Measurements from ENCODE around the gene SNRNP25.

The SNRNP25 gene

DNA sequence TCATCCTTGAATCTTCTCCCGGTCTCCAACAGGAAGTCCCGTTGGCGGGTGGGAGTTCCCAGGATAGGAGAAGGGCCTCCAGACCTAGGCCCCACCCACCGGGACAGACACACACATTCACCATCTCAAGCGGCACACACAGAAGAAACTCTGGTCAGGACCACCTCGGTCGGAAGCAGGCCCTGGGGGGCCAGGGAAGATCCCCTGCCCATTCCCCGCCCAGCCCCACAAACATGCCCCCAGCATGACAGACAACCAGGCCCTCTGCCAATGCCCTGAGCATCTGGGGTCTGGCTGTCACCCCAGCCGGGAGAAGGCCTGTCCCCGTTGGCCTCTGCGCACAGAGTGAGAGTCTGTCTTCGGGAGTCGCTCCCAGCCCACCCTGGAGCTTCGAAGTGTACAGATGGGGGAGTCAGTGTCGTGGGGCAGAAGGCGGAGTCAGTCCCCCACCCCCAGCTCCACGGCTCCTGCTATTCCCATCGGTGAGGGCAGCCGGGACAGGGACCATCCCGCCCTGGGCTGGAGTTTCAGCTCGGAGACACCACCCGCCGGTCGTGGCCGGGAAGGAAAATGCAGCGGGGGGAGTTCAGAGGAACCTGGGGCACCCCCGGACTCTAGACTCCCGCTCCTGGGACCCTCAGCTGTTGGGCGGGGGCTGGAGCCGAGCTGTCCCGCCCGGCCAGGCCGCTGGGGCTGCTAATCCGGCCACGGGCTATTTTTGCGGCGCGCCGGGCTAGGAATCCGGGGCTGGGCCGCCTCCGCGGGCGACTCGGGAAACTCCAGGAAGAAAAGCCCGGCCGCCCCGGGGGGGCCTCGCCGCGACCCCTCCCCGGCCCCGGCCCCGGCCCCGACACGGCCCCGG lies 18.1 kb downstream of the SNRNP25 start:
- Histone ChIP-seq H3K9ac (ENCODE audit: low read length in 5 of 5) (peak overlapping the region in 4 of 5 donors; percentile 66 to 81 (median 72)), H3K27me3 (ENCODE audit: control insufficient read depth in 5 of 5, insufficient read depth in 4 of 5, low read length in 5 of 5) (peaks cover 0 to 5% (median 0%) of the 10 kb centered on the region in 5 donors), H3K4me1 (ENCODE audit: control insufficient read depth in 5 of 5, insufficient read depth in 5 of 5, low read length in 5 of 5) (peaks cover 9 to 90% (median 84%) of the 10 kb centered on the region in 5 donors), H3K27ac (ENCODE audit: low read depth, low read length) (peak overlapping the region; percentile 62), H3K4me3 (ENCODE audit: low read depth in 1 of 5, low read length in 5 of 5) (peak overlapping the region; percentile 56 to 76 (median 73)), H3K36me3 (ENCODE audit: control insufficient read depth in 5 of 5, insufficient read depth in 5 of 5, low read length in 5 of 5) (no peaks in the 10 kb centered on the region), H3K9me3 (ENCODE audit: control insufficient read depth in 5 of 5, low read length in 5 of 5) (no peaks in the 10 kb centered on the region)

DNA sequence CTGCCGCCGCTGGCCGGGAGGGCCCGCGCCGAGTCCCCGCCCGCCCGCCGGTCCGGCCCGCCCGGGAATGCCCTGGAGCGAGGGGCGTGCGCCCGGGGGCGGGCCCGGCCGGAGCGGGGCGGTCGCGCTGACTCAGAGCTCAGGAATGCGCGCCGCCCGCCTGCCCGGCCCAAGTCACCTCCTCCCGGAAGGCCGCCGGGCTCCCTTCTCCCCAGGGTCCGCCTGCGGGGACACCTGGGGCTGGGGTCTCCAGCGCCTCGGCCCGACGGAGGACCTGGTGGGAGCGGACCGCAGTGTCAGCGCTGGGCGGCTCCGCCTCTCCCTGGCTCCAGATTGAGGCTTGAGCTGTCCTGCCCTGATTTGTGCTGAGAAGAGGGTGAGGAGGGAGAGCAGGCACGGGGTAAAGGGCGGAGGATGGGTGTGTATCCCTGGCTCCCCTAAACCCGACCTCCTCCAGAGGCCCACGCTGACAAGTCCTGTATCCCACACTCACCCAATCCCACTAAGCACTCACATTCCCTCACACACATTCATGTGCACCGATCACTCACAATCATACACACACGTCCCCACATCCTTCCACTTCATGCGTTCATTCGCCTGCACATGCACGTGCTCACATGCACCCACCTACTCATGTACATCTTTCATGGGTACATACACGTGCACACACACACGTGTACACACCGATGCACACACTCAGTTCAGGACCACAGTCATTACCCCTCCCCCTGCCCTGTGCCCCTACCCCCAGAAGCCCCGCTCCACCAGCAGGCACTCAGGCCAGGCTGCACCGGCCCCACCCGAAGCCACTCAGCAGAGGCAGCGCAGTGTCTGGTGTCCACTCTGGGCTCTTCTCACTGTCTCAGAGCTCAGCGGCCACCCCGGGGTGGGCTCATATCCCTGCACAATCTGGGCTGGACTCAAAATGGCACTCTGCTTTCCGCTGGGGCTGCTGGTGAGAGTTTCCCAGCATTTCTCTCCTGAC lies 19.2 kb downstream of the SNRNP25 start, which contains the start of gene RHBDF1:
Gene RHBDF1 (minus strand): TSS at position 71 of the 988 bp plus-strand sequence. CDS start 7,616 bp downstream, outside the sequence.
- H3K9ac ChIP-seq (ENCODE audit: low read length in 5 of 5), result peak within 1 kb of the TSS in 4 of 5 donors; percentile 66 to 81 (median 72)
- peaks cover 11 to 91% (median 84%) of the 10 kb centered on the region in 5 donors for H3K4me1 ChIP-seq (ENCODE audit: control insufficient read depth in 5 of 5, insufficient read depth in 5 of 5, low read length in 5 of 5)
- peak within 1 kb of the TSS; percentile 72 for H3K27ac ChIP-seq (ENCODE audit: low read depth, low read length)
- H3K36me3 ChIP-seq (ENCODE audit: control insufficient read depth in 5 of 5, insufficient read depth in 5 of 5, low read length in 5 of 5), result no peaks in the 10 kb centered on the region
- peaks cover 0 to 5% (median 0%) of the 10 kb centered on the region in 5 donors for H3K27me3 ChIP-seq (ENCODE audit: control insufficient read depth in 5 of 5, insufficient read depth in 4 of 5, low read length in 5 of 5)
- no peaks in the 10 kb centered on the region for H3K9me3 ChIP-seq (ENCODE audit: control insufficient read depth in 5 of 5, low read length in 5 of 5)
- H3K4me3 ChIP-seq (ENCODE audit: low read depth in 1 of 5, low read length in 5 of 5), result peak within 1 kb of the TSS; percentile 56 to 76 (median 73)

DNA sequence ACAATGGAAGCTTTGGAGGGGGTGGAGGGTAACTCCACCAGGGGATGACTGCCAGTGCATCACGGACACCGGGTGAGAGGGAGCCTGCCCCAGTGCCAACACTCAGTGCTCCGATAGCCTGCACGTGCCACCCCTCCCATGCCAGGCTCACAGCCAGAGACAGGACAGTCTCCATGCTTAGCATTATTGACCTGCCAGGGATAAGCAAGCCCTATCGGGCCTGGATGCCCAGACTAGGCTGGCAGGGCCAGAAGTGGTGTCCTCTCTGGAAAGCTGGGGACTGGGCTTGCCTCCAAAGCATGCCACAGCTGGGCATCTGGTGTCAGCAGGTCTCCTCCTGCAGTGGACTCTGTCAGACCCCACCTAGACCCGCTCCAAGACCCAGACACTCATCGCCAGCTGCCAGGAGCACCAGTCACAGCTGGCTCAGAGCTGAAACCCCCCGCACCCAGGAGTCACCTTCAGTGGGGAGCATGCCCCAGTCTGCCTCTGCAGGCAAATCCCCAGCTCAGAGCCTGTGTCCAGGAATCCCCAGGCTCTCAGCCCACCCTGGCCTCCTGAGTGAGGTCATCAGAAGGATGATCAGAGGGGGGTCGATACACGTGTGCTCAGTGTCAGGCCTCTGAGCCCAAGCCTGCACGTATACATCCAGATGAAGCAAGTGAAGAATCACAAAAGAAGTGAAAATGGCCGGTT lies 20.6 kb downstream of the SNRNP25 start:
- Histone ChIP-seq H3K27ac (ENCODE audit: low read depth, low read length) (peak overlapping the region; percentile 72), H3K4me3 (ENCODE audit: low read depth in 1 of 5, low read length in 5 of 5) (no peak overlapping the region), H3K4me1 (ENCODE audit: control insufficient read depth in 5 of 5, insufficient read depth in 5 of 5, low read length in 5 of 5) (peaks cover 11 to 91% (median 80%) of the 10 kb centered on the region in 5 donors), H3K9me3 (ENCODE audit: control insufficient read depth in 5 of 5, low read length in 5 of 5) (no peaks in the 10 kb centered on the region), H3K27me3 (ENCODE audit: control insufficient read depth in 5 of 5, insufficient read depth in 4 of 5, low read length in 5 of 5) (peaks cover 0 to 5% (median 0%) of the 10 kb centered on the region in 5 donors), H3K36me3 (ENCODE audit: control insufficient read depth in 5 of 5, insufficient read depth in 5 of 5, low read length in 5 of 5) (no peaks in the 10 kb centered on the region), H3K9ac (ENCODE audit: low read length in 5 of 5) (no peak overlapping the region)

DNA sequence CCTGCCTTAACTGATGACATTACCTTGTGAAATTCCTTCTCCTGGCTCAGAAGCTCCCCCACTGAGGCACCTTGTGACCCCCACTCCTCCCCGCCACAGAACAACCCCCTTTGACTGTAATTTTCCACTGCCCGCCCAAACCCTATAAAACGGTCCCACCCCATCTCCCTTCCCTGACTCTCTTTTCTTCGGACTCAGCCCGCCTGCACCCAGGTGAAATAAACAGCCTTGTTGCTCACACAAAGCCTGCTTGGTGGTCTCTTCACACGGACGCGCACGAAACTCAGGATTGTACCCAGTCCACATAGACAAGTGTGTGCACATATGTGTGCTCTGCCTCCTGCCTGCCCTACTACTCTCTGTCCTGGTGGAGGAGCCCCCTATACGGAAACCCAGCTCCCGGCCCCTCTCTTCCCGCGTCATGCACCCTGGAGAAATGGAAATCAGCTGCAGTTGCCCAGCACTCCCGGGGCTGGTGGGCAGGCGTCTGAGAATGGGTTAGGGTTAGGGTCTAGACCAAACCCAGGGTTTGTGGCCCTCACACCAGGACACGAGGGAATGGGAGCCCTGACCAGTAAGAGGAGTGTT lies 21.2 kb downstream of the SNRNP25 start:
- peaks cover 0 to 6% (median 4%) of the 10 kb centered on the region in 5 donors for H3K36me3 ChIP-seq (ENCODE audit: control insufficient read depth in 5 of 5, insufficient read depth in 5 of 5, low read length in 5 of 5)
- H3K9ac ChIP-seq (ENCODE audit: low read length in 5 of 5), result no peak overlapping the region
- H3K27me3 ChIP-seq (ENCODE audit: control insufficient read depth in 5 of 5, insufficient read depth in 4 of 5, low read length in 5 of 5), result peaks cover 0 to 5% (median 0%) of the 10 kb centered on the region in 5 donors
- H3K9me3 ChIP-seq (ENCODE audit: control insufficient read depth in 5 of 5, low read length in 5 of 5), result no peaks in the 10 kb centered on the region
- H3K4me1 ChIP-seq (ENCODE audit: control insufficient read depth in 5 of 5, insufficient read depth in 5 of 5, low read length in 5 of 5), result peaks cover 9 to 88% (median 77%) of the 10 kb centered on the region in 5 donors
- peak overlapping the region; percentile 82 for H3K27ac ChIP-seq (ENCODE audit: low read depth, low read length)
- no peak overlapping the region for H3K4me3 ChIP-seq (ENCODE audit: low read depth in 1 of 5, low read length in 5 of 5)

DNA sequence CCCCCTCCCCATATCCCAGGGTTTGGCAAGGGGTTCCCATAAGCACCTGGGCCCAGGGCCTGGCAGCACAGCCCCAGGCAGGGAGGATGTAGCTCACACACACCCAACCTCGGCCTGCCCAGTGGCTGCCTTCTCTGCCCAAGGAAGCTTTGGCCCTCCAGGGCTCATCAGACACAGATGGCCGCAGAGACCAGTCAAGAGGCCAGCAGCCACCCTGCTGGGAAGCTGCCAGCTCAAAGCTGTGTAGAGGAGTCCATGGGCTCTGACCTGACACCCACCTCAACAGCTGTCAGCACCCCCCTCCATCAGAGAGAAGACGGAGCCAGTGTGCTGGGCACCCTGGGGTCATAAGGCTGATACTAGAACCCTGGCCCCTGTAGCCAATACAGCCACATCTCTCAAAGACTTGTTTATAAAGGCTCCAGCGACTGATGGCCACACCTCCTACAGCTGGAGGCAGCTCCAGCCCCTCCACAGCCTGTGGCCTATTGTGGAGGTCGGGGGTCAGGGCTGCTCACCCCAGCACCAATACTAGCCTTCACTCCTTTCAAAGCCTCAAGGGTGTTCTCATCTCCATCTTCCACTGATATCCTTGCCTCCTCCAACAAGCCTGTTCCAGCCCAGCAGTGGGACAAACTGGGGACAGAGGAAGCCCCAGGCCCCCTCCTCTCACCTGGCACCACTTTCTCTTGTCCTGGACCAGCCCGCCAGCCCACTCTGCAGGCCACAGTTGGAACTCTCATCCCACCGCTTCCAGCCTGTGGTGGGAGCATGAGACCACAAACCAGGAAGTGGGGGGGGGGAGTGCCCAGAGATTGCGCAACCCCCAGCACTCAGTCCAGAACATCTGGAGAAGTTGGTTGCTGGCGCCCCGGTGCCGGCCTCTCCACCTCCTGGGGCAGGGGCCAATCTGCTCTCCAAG lies 22.2 kb downstream of the SNRNP25 start:
- H3K9ac ChIP-seq (ENCODE audit: low read length in 5 of 5), result peak overlapping the region in 2 of 5 donors; percentile 12 to 56
- H3K27me3 ChIP-seq (ENCODE audit: control insufficient read depth in 5 of 5, insufficient read depth in 4 of 5, low read length in 5 of 5), result peaks cover 0 to 5% (median 0%) of the 10 kb centered on the region in 5 donors
- H3K36me3 ChIP-seq (ENCODE audit: control insufficient read depth in 5 of 5, insufficient read depth in 5 of 5, low read length in 5 of 5), result peaks cover 0 to 14% (median 10%) of the 10 kb centered on the region in 5 donors
- H3K4me1 ChIP-seq (ENCODE audit: control insufficient read depth in 5 of 5, insufficient read depth in 5 of 5, low read length in 5 of 5), result peaks cover 9 to 78% (median 69%) of the 10 kb centered on the region in 5 donors
- H3K4me3 ChIP-seq (ENCODE audit: low read depth in 1 of 5, low read length in 5 of 5), result peak overlapping the region in 2 of 5 donors; percentile 11 to 30
- no peaks in the 10 kb centered on the region for H3K9me3 ChIP-seq (ENCODE audit: control insufficient read depth in 5 of 5, low read length in 5 of 5)
- H3K27ac ChIP-seq (ENCODE audit: low read depth, low read length), result peak overlapping the region; percentile 82

DNA sequence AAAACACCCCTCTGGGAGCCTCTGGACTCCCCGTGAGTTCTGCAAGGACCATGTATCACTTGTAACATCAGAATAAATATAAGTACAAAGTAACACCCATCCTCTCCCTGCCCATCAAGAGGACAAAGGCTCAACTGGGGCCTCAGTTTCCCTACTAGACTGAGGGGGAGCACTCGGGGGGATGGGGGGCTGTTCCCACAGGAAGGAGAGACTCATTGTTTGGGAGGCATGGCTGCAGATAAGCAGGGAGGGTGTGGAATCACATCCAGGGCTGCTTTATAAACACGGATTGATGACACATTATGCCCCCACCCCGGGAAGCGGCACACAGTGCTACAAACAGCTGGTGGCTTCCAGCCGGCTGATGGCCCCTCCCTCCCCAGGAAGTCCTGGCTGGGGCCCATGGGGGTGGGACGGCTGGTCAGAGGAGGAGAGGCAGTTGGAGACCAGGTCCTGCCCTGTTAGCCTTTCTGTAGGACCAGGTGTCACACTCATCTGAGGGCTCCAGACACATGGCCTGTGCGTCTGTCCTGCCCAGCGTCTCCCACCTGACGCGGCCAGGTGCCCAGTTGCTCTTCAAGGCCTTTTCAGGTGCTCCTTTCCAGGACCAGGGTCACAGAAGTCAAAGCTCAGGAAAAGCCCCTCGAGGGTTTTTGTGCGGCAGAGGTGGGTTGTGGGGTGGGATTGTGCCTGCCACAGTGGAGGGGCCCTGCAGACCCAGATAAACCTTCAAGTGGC lies 23.1 kb downstream of the SNRNP25 start:
- Histone ChIP-seq H3K27ac (ENCODE audit: low read depth, low read length) (peak overlapping the region; percentile 82), H3K27me3 (ENCODE audit: control insufficient read depth in 5 of 5, insufficient read depth in 4 of 5, low read length in 5 of 5) (peaks cover 0 to 2% (median 0%) of the 10 kb centered on the region in 5 donors), H3K4me1 (ENCODE audit: control insufficient read depth in 5 of 5, insufficient read depth in 5 of 5, low read length in 5 of 5) (peaks cover 9 to 69% (median 60%) of the 10 kb centered on the region in 5 donors), H3K9ac (ENCODE audit: low read length in 5 of 5) (peak overlapping the region in 4 of 5 donors; percentile 15 to 85 (median 66)), H3K4me3 (ENCODE audit: low read depth in 1 of 5, low read length in 5 of 5) (peak overlapping the region in 3 of 5 donors; percentile 79 to 84 (median 82)), H3K36me3 (ENCODE audit: control insufficient read depth in 5 of 5, insufficient read depth in 5 of 5, low read length in 5 of 5) (peaks cover 0 to 16% (median 11%) of the 10 kb centered on the region in 5 donors), H3K9me3 (ENCODE audit: control insufficient read depth in 5 of 5, low read length in 5 of 5) (no peaks in the 10 kb centered on the region)

DNA sequence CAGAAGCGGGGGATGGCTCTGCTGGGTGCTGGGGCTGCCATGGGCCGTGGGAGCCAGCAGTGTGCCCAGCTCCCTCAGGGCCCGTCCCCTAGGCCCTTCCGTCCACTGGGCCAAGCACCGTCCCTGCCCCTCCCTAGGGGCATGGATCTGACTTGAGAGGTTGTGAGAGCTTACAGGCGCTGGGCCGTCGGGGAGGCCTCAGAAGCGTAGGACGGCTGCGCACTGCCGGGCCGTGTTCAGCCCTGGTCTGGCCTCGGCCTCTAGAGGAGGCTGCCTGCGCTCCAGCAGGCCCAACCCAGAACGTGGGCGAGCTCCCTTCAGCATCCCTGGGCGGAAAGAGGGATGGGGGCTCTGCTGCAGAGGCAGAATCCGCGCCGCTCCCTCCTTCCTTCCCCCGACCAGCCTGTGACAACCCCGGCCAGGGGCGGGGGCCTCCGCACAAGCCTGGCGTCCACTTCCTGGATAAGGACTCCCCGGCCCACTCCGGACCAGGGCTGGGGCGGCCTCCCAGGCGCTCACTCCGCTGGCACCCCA lies 23.7 kb downstream of the SNRNP25 start:
- peak overlapping the region in 4 of 5 donors; percentile 79 to 84 (median 81) for H3K4me3 ChIP-seq (ENCODE audit: low read depth in 1 of 5, low read length in 5 of 5)
- H3K9ac ChIP-seq (ENCODE audit: low read length in 5 of 5), result peak overlapping the region in 4 of 5 donors; percentile 62 to 85 (median 77)
- peaks cover 0 to 19% (median 11%) of the 10 kb centered on the region in 5 donors for H3K36me3 ChIP-seq (ENCODE audit: control insufficient read depth in 5 of 5, insufficient read depth in 5 of 5, low read length in 5 of 5)
- peak overlapping the region; percentile 82 for H3K27ac ChIP-seq (ENCODE audit: low read depth, low read length)
- no peaks in the 10 kb centered on the region for H3K9me3 ChIP-seq (ENCODE audit: control insufficient read depth in 5 of 5, low read length in 5 of 5)
- peaks cover 9 to 66% (median 58%) of the 10 kb centered on the region in 5 donors for H3K4me1 ChIP-seq (ENCODE audit: control insufficient read depth in 5 of 5, insufficient read depth in 5 of 5, low read length in 5 of 5)
- peaks cover 0 to 2% (median 0%) of the 10 kb centered on the region in 5 donors for H3K27me3 ChIP-seq (ENCODE audit: control insufficient read depth in 5 of 5, insufficient read depth in 4 of 5, low read length in 5 of 5)

Measured in subcutaneous abdominal adipose tissue (tissue), 5 donors.